B cell (primary cell): ENCODE data around the gene ATP9B. TPM values are rescaled to one million over a fixed set of nuclear protein-coding genes. Genes with fewer than 3 reads are reported as not detected.

Experiments used
- ATAC-seq: fragments of 200-7000 bp; cut with Tn5 transposase; one replicate; pipeline ENCODE4 v1.10.0; 2021; ENCODE audit warnings: low read depth, mild to moderate bottlenecking, moderate number of reproducible peaks, moderate library complexity
- CTCF ChIA-PET: fragments of 350-600 bp; sonication (Branson Sonifier 250); formaldehyde crosslinking; loops from one replicate; lab custom pipeline; 2021; ENCODE audit warnings: antibody characterized with exemption, inconsistent platforms; lab: Charles Lee
- POLR2A ChIA-PET: fragments of 350-600 bp; sonication (Branson Sonifier 250); formaldehyde crosslinking; loops from one replicate; lab custom pipeline; 2021; ENCODE audit warnings: antibody characterized with exemption; lab: Charles Lee
- DNase-seq: peaks from one replicate; pipeline ENCODE4 v3.0.0; 2013
- H2AFZ ChIP-seq: 2 replicates; pipeline ENCODE4 v1.6.1; 2012; ENCODE audit warnings: mild to moderate bottlenecking, low read depth, low read length; ENCODE audit not compliant: insufficient read depth, poor library complexity, severe bottlenecking
- H3K27ac ChIP-seq, 2 donors: 1 replicate in 1 of 2; 2 replicates in 1 of 2; pipeline ENCODE4 v1.5.1; 2012 to 2013; ENCODE audit warnings: low read length in 2 of 2, mild to moderate bottlenecking in 2 of 2, moderate library complexity in 1 of 2
- H3K27me3 ChIP-seq, 4 experiments: fragments of 200-600 bp in 1 of 4; sonication (generic) in 1 of 4; replicated peaks in 1 of 4; 1 replicate in 2 of 4; 2 replicates in 2 of 4; pipeline versions ENCODE4 v1.6.1 to v1.7.0; 2013 to 2016; ENCODE audit warnings: low read length in 3 of 4, mild to moderate bottlenecking in 2 of 4, mixed read lengths in 1 of 4, moderate library complexity in 1 of 4; ENCODE audit not compliant: insufficient read depth in 4 of 4, control insufficient read depth in 3 of 4; ENCODE audit errors: control extremely low read depth in 1 of 4
- H3K36me3 ChIP-seq, 2 experiments: replicated peaks in 1 of 2; 1 replicate in 1 of 2; 2 replicates in 1 of 2; pipeline versions ENCODE4 v1.6.1 to v1.7.1; 2013; ENCODE audit warnings: low read length in 1 of 2; ENCODE audit not compliant: insufficient read depth in 2 of 2, control insufficient read depth in 1 of 2; ENCODE audit errors: control extremely low read depth in 1 of 2, extremely low read depth in 1 of 2
- H3K4me1 ChIP-seq, 2 donors: fragments of 200-600 bp in 1 of 2; sonication (generic) in 1 of 2; 1 replicate in 1 of 2; 2 replicates in 1 of 2; pipeline versions ENCODE4 v1.5.1 to v1.6.1; 2013 to 2017; ENCODE audit warnings: low read length in 2 of 2; ENCODE audit not compliant: control insufficient read depth in 2 of 2, insufficient read depth in 2 of 2
- H3K4me2 ChIP-seq: replicated peaks from 2 replicates; pipeline ENCODE3; 2012; ENCODE audit warnings: mild to moderate bottlenecking, low read depth, low read length; ENCODE audit not compliant: poor library complexity, severe bottlenecking
- H3K4me3 ChIP-seq, 5 experiments: fragments of 200-600 bp in 1 of 5; sonication (generic) in 1 of 5; 1 replicate in 3 of 5; 2 replicates in 2 of 5; pipeline versions ENCODE4 v1.5.1 to v1.7.0; 2011 to 2016; ENCODE audit warnings: low read length in 4 of 5, mild to moderate bottlenecking in 4 of 5, low read depth in 2 of 5, control low read depth in 1 of 5, moderate library complexity in 1 of 5; ENCODE audit not compliant: insufficient read depth in 1 of 5; ENCODE audit errors: control extremely low read depth in 1 of 5, extremely low read depth in 1 of 5
- H3K79me2 ChIP-seq: fragments of 200-600 bp; sonication (generic); one replicate; pipeline ENCODE4 v1.6.0; 2016; ENCODE audit warnings: low read length; ENCODE audit not compliant: control insufficient read depth, insufficient read depth
- H3K9ac ChIP-seq: fragments of 200-600 bp; sonication (generic); 2 replicates; pipeline ENCODE4 v1.6.1; 2017; ENCODE audit warnings: mild to moderate bottlenecking, low read length, moderate library complexity
- H3K9me3 ChIP-seq, 3 donors: one replicate each; pipeline versions ENCODE4 v1.6.1 to v1.7.1; 2013; ENCODE audit warnings: low read length in 2 of 3; ENCODE audit not compliant: control insufficient read depth in 2 of 3, insufficient read depth in 1 of 3; ENCODE audit errors: control extremely low read depth in 1 of 3
- H4K20me1 ChIP-seq: 2 replicates; pipeline ENCODE4 v1.6.0; 2012; ENCODE audit warnings: mild to moderate bottlenecking, low read length; ENCODE audit not compliant: insufficient read depth, control insufficient read depth, poor library complexity, severe bottlenecking
- H3K27ac Mint-ChIP-seq: one replicate; pipeline ENCODE4 v1.8.0; 2021; ENCODE audit warnings: mixed read lengths
- H3K27me3 Mint-ChIP-seq: one replicate; pipeline ENCODE4 v1.8.0; 2021; ENCODE audit warnings: mixed read lengths
- H3K4me1 Mint-ChIP-seq: one replicate; pipeline ENCODE4 v1.8.0; 2021; ENCODE audit warnings: mixed read lengths
- H3K4me3 Mint-ChIP-seq: one replicate; pipeline ENCODE4 v1.8.0; 2021; ENCODE audit warnings: mixed read lengths
- H3K9me3 Mint-ChIP-seq: one replicate; pipeline ENCODE4 v1.8.0; 2022; ENCODE audit warnings: mixed read lengths; ENCODE audit not compliant: insufficient read depth
- EZH2 ChIP-seq: IDR thresholded peaks from 2 replicates; pipeline ENCODE4 v1.6.1; 2012; ENCODE audit warnings: borderline replicate concordance, low read depth, mild to moderate bottlenecking, moderate library complexity, low read length; ENCODE audit not compliant: insufficient read depth, poor library complexity, severe bottlenecking
- WGBS: methylation state at CpG from one replicate; pipeline ENCODE4 v1.1.5; 2013; ENCODE audit warnings: missing lambda C conversion rate; ENCODE audit not compliant: insufficient coverage; 5-methylcytosine and 5-hydroxymethylcytosine counted together
- intact Hi-C: fragments of 100-400 bp; cut with micrococcal nuclease; formaldehyde crosslinking; loops from one replicate; pipeline ENCODE4 v1.10.0; 2022
- polyA plus RNA-seq: library from polyadenylated mRNA; depleted of rRNA; stranded (reverse); fragments of >200 nt; gene quantifications from 2 replicates; pipeline ENCODE4 v1.2.3, GENCODE V29; 2012
- total RNA-seq, 2 donors: library from RNA; stranded (reverse); fragments of 120-200 nt in 1 of 2; gene quantifications; 1 replicate in 1 of 2; 2 replicates in 1 of 2; pipeline versions ENCODE4 v1.2.3 to v1.2.4, GENCODE V29; 2013 to 2022
- TF ChIP-seq, protein P1 (sequence below): fragments of 200-600 bp; IDR thresholded peaks from one replicate; pipeline ENCODE4 v1.8.0; 2022; ENCODE audit warnings: antibody characterized with exemption, mild to moderate bottlenecking

Gene ATP9B
- total and polyA plus RNA-seq, 2 donors (not counting 1 experiment from before 2014, with no cell fraction given) = 34.3 to 71.7 TPM

DNA sequence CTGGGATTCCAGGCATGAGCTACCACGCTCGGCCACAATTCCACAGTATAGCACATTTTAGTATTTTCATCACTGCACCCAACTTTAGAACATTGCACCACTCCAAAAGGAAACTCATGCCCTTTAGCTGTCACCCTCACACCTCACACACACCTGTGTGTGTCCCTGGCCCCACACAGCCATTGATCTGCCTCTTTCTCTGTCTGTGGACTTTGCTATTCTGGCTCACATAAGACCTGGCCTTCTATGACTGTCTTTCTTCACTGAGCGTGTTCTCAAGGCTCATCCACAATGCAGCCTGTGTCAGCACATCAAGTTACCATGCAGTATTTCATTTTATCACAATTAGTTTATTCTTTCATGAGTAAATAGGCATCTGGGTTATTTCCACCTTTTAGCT lies 19.7 kb upstream of the ATP9B start:
- Histone ChIP-seq H3K9me3 (no peaks in the 10 kb centered on the region), H2AFZ (no peak overlapping the region), H4K20me1 (no peaks in the 10 kb centered on the region), H3K27me3 (no peaks in the 10 kb centered on the region), H3K79me2 (no peaks in the 10 kb centered on the region), H3K9ac (no peak overlapping the region), H3K27ac (no peak overlapping the region), H3K4me2 (no peak overlapping the region), H3K36me3 (no peaks in the 10 kb centered on the region), H3K4me3 (no peak overlapping the region), H3K4me1 (no peaks in the 10 kb centered on the region)
- Mint-ChIP-seq H3K27me3 (peaks cover 16% of the 10 kb centered on the region), H3K4me1 (no peaks in the 10 kb centered on the region), H3K9me3 (no peaks in the 10 kb centered on the region), H3K27ac (no peak overlapping the region), H3K4me3 (no peak overlapping the region)
- ChIA-PET CTCF (no interaction called here), POLR2A (no interaction called here)
- no peak for TF ChIP-seq EZH2
- TF ChIP-seq, protein P1, sequence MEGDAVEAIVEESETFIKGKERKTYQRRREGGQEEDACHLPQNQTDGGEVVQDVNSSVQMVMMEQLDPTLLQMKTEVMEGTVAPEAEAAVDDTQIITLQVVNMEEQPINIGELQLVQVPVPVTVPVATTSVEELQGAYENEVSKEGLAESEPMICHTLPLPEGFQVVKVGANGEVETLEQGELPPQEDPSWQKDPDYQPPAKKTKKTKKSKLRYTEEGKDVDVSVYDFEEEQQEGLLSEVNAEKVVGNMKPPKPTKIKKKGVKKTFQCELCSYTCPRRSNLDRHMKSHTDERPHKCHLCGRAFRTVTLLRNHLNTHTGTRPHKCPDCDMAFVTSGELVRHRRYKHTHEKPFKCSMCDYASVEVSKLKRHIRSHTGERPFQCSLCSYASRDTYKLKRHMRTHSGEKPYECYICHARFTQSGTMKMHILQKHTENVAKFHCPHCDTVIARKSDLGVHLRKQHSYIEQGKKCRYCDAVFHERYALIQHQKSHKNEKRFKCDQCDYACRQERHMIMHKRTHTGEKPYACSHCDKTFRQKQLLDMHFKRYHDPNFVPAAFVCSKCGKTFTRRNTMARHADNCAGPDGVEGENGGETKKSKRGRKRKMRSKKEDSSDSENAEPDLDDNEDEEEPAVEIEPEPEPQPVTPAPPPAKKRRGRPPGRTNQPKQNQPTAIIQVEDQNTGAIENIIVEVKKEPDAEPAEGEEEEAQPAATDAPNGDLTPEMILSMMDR = no peak
- no peak for DNase-seq
- no peak for ATAC-seq
- intact Hi-C loops = no loop called here
- WGBS = 94% methylated on average over 2 of the region's 3 CpGs

DNA sequence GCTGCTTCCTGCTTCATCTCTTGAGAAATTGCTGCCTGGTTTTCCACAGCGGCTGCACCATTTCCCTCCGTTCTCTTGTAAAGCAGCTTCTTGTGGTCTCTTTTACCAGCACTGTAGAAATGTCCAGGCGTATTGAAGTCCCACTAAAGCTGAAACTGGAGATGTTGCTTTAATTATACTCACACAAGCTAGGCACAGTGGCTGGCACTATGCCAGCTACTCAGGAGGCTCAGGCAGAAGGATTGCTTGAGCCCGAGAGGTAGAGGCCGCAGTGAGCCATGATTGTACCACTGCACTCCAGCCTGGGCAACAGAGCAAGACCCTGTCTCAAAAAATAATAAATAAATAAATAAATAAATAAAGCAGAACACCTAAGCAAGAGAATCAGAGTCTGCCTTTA lies 19.2 kb upstream of the ATP9B start:
- no peak for TF ChIP-seq EZH2
- TF ChIP-seq, protein P1 = no peak
- DNase-seq (no peak), ATAC-seq (no peak)
- H4K20me1 ChIP-seq = no peaks in the 10 kb centered on the region
- no peaks in the 10 kb centered on the region for H3K9me3 Mint-ChIP-seq
- H3K9me3 ChIP-seq = no peaks in the 10 kb centered on the region
- H3K79me2 ChIP-seq = no peaks in the 10 kb centered on the region
- H3K27me3 Mint-ChIP-seq = peaks cover 16% of the 10 kb centered on the region
- intact Hi-C loops = no loop called here
- no peaks in the 10 kb centered on the region for H3K4me1 ChIP-seq
- no peak overlapping the region for H2AFZ ChIP-seq
- H3K27me3 ChIP-seq = no peaks in the 10 kb centered on the region
- no peaks in the 10 kb centered on the region for H3K4me1 Mint-ChIP-seq
- H3K27ac ChIP-seq = no peak overlapping the region
- H3K9ac ChIP-seq = no peak overlapping the region
- no peak overlapping the region for H3K4me2 ChIP-seq
- H3K36me3 ChIP-seq = no peaks in the 10 kb centered on the region
- whole genome bisulfite sequencing = 90% methylated on average over 3 of the region's 5 CpGs
- H3K4me3 ChIP-seq = no peak overlapping the region
- H3K27ac Mint-ChIP-seq = no peak overlapping the region
- H3K4me3 Mint-ChIP-seq = no peak overlapping the region
- CTCF ChIA-PET = no interaction called here
- POLR2A ChIA-PET = no interaction called here
